Activated naive CD8-positive, alpha-beta T cell treated with anti-CD3 and anti-CD28 coated beads for 36 hours (primary cell): ENCODE results near the gene CST9L. TPM values are rescaled to one million over a fixed set of nuclear protein-coding genes. Genes with fewer than 3 reads are reported as not detected.

ENCODE experiments used
- DNase-seq: peaks from one replicate; pipeline ENCODE4 v3.0.0; 2021
- H3K27ac Mint-ChIP-seq: one replicate; pipeline ENCODE4 v1.8.0; 2022; ENCODE audit warnings: mild to moderate bottlenecking, moderate library complexity, mixed read lengths
- H3K27me3 Mint-ChIP-seq: one replicate; pipeline ENCODE4 v1.8.0; 2022; ENCODE audit warnings: mild to moderate bottlenecking, mixed read lengths
- H3K36me3 Mint-ChIP-seq: one replicate; pipeline ENCODE4 v1.8.0; 2021; ENCODE audit warnings: mild to moderate bottlenecking, mixed read lengths
- H3K4me1 Mint-ChIP-seq: one replicate; pipeline ENCODE4 v1.8.0; 2021; ENCODE audit warnings: mixed read lengths
- H3K4me3 Mint-ChIP-seq: one replicate; pipeline ENCODE4 v1.8.0; 2022; ENCODE audit warnings: mild to moderate bottlenecking, moderate library complexity, mixed read lengths
- H3K9me3 Mint-ChIP-seq: one replicate; pipeline ENCODE4 v1.8.0; 2022; ENCODE audit warnings: mixed read lengths
- total RNA-seq, 2 experiments: library from RNA; stranded (reverse); gene quantifications; one replicate each; pipeline ENCODE4 v1.2.3, GENCODE V29; 2021

The CST9L gene
- total RNA-seq, 2 experiments from 2014 or later = not detected

GRCh38 chr20:23542801-23543200 is 25.5 kb downstream of the CST9L start:
- H3K4me1 Mint-ChIP-seq = no peaks in the 10 kb centered on the region
- peaks cover 5% of the 10 kb centered on the region for H3K27me3 Mint-ChIP-seq
- no peak overlapping the region for H3K27ac Mint-ChIP-seq
- no peak overlapping the region for H3K4me3 Mint-ChIP-seq
- H3K36me3 Mint-ChIP-seq = no peaks in the 10 kb centered on the region
- DNase-seq = no peak
- H3K9me3 Mint-ChIP-seq = no peaks in the 10 kb centered on the region

DNA sequence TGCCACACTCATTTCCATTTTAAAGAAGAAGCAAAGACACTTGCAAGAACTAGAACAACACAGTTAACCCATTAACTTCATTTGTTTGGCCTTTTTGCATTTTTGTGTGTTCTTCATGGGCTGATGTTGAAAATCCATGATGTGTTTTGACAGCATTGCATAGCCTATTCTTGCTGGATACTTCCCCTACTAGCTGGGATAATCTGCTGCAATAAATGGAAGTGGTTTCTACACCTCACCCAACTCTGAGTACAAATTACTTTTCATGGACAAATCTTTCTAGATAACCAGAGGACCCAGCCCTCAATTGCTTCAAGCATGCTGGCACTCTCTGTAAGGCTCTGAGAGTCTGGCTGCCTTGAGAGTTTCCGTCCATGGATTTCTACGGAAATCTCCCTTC is 26.5 kb downstream of the CST9L start:
- Mint-ChIP-seq H3K36me3 (no peaks in the 10 kb centered on the region), H3K9me3 (no peaks in the 10 kb centered on the region), H3K27me3 (peaks cover 5% of the 10 kb centered on the region), H3K27ac (no peak overlapping the region), H3K4me1 (no peaks in the 10 kb centered on the region), H3K4me3 (no peak overlapping the region)
- no peak for DNase-seq

DNA sequence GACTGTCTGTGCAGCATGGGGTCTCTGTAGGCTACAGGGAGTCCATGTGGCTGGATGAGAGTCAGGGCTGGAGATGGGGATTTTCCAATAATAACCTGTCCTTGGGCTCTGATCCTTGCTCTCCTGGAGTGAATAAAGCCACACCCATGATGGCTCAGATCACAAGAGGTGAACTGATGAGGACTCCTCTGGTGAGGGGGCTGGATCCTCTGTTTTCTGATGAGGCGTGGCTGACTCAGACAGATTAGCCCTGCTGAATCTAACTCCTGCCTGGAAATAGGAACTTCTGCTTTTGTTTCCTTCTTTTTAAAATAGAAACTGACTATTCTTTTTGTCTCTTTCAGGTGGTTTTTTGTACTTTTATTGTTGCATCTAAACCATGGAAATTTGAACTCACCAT is 27.0 kb downstream of the CST9L start:
- Mint-ChIP-seq H3K4me1 (no peaks in the 10 kb centered on the region), H3K9me3 (no peaks in the 10 kb centered on the region), H3K27ac (no peak overlapping the region), H3K4me3 (no peak overlapping the region), H3K27me3 (peaks cover 5% of the 10 kb centered on the region), H3K36me3 (no peaks in the 10 kb centered on the region)
- DNase-seq = no peak

GRCh38 chr20:23540624-23541023 is 27.7 kb downstream of the CST9L start:
- Mint-ChIP-seq H3K4me1 (no peaks in the 10 kb centered on the region), H3K27me3 (peaks cover 5% of the 10 kb centered on the region), H3K36me3 (no peaks in the 10 kb centered on the region), H3K27ac (no peak overlapping the region), H3K9me3 (no peaks in the 10 kb centered on the region), H3K4me3 (no peak overlapping the region)
- no peak for DNase-seq

DNA sequence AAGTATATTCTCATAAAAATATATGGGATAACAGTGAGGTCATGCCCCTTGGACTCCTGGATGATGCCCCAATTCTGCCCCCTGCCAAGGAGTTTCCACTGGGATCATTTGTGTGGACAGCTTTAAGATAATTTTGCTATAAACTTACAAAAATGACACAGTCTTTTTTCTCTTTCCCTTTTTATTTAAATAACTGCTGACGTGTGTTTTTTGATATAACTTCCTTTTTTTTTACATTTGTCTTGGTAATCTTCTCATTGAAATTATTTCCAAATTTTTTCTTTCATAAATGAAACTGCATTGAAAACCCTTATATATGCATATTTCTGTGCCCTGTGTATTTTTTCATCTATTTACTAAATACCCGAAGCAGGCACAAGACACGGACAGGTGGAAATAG is 31.3 kb downstream of the CST9L start:
- Mint-ChIP-seq H3K36me3 (no peaks in the 10 kb centered on the region), H3K4me1 (no peaks in the 10 kb centered on the region), H3K27me3 (peaks cover 5% of the 10 kb centered on the region), H3K9me3 (no peaks in the 10 kb centered on the region), H3K4me3 (no peak overlapping the region), H3K27ac (no peak overlapping the region)
- no peak for DNase-seq

- H3K9me3 Mint-ChIP-seq = no peaks in the 10 kb centered on the region
- DNase-seq = no peak
- peaks cover 5% of the 10 kb centered on the region for H3K27me3 Mint-ChIP-seq
- no peaks in the 10 kb centered on the region for H3K4me1 Mint-ChIP-seq
- H3K36me3 Mint-ChIP-seq = no peaks in the 10 kb centered on the region
- H3K27ac Mint-ChIP-seq = no peak overlapping the region
- H3K4me3 Mint-ChIP-seq = no peak overlapping the region
Observed at GRCh38 chr20:23536328-23536974, 31.8 kb downstream of the CST9L start.

DNA sequence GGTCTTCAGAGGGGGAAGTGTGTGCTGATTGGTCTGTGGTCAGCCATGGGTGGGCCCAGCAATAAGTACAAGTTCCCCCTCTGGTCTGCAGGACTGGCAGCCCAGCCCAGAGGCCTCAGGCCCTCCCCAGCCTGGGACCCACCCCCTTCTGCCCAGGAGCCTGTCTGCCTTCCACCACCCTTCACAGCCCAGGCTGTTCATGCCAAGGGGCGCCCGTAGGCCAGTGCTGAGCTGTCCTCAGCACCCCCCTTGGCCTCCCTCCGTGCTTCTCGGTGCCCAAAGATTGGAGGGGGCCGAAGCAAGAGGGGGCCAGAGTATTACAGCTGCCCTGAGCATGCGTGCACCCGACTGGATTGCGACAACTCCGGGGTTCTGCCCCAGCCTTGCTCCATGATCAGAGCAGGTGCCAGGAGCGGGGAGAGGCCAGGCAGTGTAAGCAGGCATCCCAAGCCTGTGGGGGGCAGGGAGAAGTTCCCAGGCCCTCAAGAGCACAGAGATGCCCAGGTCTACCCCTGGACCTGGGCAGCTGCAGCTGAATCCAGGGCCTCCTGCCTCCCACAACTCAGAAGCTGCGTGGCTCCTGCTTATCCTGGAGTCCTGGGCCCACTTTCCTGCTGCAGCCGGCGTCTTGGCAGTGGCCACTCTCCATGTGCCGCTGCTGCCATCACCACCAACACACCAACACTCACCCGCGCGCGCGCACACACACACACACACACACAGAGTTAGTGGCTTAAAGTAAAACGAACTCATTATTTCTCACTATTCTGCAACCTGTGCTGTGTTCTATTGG is 33.3 kb downstream of the CST9L start:
- DNase-seq = no peak
- Mint-ChIP-seq H3K27ac (no peak overlapping the region), H3K4me3 (no peak overlapping the region), H3K27me3 (peaks cover 5% of the 10 kb centered on the region), H3K4me1 (no peaks in the 10 kb centered on the region), H3K36me3 (no peaks in the 10 kb centered on the region), H3K9me3 (peaks cover 5% of the 10 kb centered on the region)

- H3K4me1 Mint-ChIP-seq = no peaks in the 10 kb centered on the region
- no peak overlapping the region for H3K4me3 Mint-ChIP-seq
- H3K27me3 Mint-ChIP-seq = no peaks in the 10 kb centered on the region
- H3K27ac Mint-ChIP-seq = no peak overlapping the region
- peaks cover 18% of the 10 kb centered on the region for H3K9me3 Mint-ChIP-seq
- H3K36me3 Mint-ChIP-seq = no peaks in the 10 kb centered on the region
- no peak for DNase-seq
Observed at GRCh38 chr20:23533161-23533560, 35.1 kb downstream of the CST9L start.

DNA sequence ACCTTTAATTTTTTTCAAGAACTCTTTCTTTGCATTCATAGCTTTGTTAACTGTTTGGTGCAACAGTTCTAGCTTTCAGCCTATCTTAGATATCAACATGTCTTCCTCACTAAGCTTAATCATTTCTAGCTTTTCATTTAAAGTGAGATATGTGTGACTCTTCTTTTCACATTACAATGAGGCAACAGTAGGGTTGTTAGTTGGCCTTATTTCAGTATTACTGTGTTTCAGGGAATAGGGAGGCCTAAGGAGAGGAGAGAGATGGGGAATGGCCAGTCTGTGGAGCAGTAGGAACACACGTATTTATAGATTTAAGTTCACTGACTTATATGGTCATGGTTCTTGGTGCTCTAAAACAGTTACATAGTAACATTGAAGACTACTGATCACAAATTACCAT is 35.8 kb downstream of the CST9L start:
- Mint-ChIP-seq H3K4me3 (no peak overlapping the region), H3K4me1 (no peaks in the 10 kb centered on the region), H3K27me3 (no peaks in the 10 kb centered on the region)

GRCh38 chr20:23530937-23531567 is 37.2 kb downstream of the CST9L start:
- no peak for DNase-seq
- H3K36me3 Mint-ChIP-seq = no peaks in the 10 kb centered on the region
- no peak overlapping the region for H3K4me3 Mint-ChIP-seq
- H3K4me1 Mint-ChIP-seq = no peaks in the 10 kb centered on the region
- no peaks in the 10 kb centered on the region for H3K27me3 Mint-ChIP-seq
- H3K27ac Mint-ChIP-seq = no peak overlapping the region
- H3K9me3 Mint-ChIP-seq = peaks cover 21% of the 10 kb centered on the region

More for the DNA sequence above, 35.8 kb downstream of the CST9L start:
- H3K27ac Mint-ChIP-seq = no peak overlapping the region
- no peaks in the 10 kb centered on the region for H3K36me3 Mint-ChIP-seq
- H3K9me3 Mint-ChIP-seq = peaks cover 21% of the 10 kb centered on the region
- DNase-seq = no peak

DNA sequence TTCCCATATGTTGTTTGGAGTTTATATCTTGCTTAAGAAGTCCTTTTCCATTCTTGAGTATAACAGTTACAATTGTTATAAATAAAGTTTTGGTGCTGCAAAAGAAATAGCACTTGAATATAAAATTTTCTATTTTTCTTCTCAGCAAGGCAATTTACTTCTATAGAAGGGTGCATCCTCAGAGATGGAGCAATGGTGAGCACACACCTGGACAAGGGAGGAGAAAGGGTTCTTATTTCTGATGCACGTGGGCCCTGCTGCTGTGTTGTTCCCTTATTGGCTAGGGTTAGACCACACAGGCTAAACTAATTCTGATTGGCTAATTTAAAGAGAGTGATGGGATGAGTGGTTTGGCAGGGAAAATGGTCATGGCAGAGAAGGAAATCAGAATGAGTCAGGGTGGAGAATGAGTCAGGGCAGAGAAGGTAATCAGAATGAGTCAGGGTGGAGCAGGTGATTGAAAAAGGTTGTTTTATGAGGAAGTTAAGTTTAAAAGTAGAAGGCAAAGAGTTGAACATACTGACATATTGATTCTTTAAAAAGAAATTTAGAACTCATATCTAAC is 39.3 kb downstream of the CST9L start:
- DNase-seq = no peak
- Mint-ChIP-seq H3K4me3 (no peak overlapping the region), H3K27me3 (peaks cover 1% of the 10 kb centered on the region), H3K4me1 (no peaks in the 10 kb centered on the region), H3K9me3 (peaks cover 21% of the 10 kb centered on the region), H3K36me3 (no peaks in the 10 kb centered on the region), H3K27ac (no peak overlapping the region)

GRCh38 chr20:23526850-23527249 is 41.4 kb downstream of the CST9L start:
- Mint-ChIP-seq H3K27me3 (peaks cover 3% of the 10 kb centered on the region), H3K4me3 (no peak overlapping the region), H3K27ac (no peak overlapping the region), H3K4me1 (no peaks in the 10 kb centered on the region), H3K9me3 (peaks cover 21% of the 10 kb centered on the region), H3K36me3 (no peaks in the 10 kb centered on the region)
- no peak for DNase-seq

DNA sequence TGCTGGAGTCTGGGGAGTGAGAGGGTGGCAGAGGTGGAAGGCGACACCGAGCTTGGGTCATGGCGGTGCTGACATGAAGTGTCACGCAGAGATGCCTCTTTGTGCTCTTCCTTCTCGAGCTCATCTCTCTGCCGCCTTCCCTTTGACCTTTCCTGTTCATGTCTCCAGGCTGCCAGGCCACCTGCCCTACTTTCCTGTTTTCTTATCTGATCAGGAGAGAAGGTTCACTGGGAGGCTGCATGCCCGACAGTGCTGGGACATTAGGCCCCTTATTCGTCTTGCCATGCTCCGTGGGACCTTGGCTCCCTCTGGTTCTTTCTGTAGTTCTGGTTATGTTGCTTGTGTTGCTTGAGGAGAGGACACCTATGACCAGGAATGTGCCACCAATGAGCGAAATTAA is 44.1 kb downstream of the CST9L start:
- Mint-ChIP-seq H3K27me3 (peaks cover 3% of the 10 kb centered on the region), H3K27ac (no peak overlapping the region), H3K36me3 (no peaks in the 10 kb centered on the region), H3K4me1 (no peaks in the 10 kb centered on the region), H3K4me3 (no peak overlapping the region), H3K9me3 (peaks cover 12% of the 10 kb centered on the region)
- no peak for DNase-seq

DNA sequence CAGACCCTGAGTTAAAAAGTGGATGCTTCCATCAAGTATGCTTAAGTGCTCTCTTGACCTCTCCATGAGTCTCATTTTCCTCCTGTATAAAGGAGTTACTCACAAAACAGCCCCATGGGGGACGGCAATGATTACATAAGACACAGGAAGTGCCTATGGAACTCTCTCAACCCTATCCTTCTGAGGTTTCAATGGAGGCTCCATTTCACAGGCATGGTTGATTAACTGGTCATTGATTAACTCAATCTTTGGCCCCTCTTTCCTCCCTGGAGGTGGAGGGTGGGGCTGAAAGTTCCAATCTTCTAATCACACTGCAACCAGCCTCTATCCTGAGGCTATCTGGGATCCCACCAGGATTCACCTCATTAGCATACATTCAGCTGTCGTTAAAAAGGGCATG is 48.1 kb downstream of the CST9L start:
- no peaks in the 10 kb centered on the region for H3K36me3 Mint-ChIP-seq
- H3K27ac Mint-ChIP-seq = no peak overlapping the region
- H3K9me3 Mint-ChIP-seq = no peaks in the 10 kb centered on the region
- peaks cover 3% of the 10 kb centered on the region for H3K27me3 Mint-ChIP-seq
- no peaks in the 10 kb centered on the region for H3K4me1 Mint-ChIP-seq
- no peak overlapping the region for H3K4me3 Mint-ChIP-seq
- no peak for DNase-seq

DNA sequence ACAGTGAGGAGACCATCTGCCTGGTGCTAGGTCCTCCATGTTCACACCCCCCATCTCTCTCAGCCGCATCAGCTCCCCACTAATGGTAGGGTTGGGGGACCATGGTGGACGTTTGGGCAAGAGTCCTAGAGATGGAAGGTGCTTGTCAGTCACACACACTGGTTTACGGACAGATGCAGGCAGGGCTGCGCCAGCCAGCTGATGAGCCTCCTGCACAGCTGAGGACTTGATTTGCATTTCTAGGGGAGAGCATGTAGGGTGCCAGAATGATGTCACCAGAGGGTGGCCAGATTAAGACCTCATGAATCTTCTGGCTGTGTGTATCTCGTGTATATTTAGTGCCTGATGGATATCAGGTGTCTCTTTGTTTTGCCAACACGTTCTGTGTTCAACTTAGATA is 48.7 kb downstream of the CST9L start:
- H3K9me3 Mint-ChIP-seq = no peaks in the 10 kb centered on the region
- no peak for DNase-seq
- no peak overlapping the region for H3K27ac Mint-ChIP-seq
- no peaks in the 10 kb centered on the region for H3K4me1 Mint-ChIP-seq
- H3K4me3 Mint-ChIP-seq = no peak overlapping the region
- peaks cover 3% of the 10 kb centered on the region for H3K27me3 Mint-ChIP-seq
- H3K36me3 Mint-ChIP-seq = no peaks in the 10 kb centered on the region
